ENCODE data around the gene ESRRB.

DNA sequence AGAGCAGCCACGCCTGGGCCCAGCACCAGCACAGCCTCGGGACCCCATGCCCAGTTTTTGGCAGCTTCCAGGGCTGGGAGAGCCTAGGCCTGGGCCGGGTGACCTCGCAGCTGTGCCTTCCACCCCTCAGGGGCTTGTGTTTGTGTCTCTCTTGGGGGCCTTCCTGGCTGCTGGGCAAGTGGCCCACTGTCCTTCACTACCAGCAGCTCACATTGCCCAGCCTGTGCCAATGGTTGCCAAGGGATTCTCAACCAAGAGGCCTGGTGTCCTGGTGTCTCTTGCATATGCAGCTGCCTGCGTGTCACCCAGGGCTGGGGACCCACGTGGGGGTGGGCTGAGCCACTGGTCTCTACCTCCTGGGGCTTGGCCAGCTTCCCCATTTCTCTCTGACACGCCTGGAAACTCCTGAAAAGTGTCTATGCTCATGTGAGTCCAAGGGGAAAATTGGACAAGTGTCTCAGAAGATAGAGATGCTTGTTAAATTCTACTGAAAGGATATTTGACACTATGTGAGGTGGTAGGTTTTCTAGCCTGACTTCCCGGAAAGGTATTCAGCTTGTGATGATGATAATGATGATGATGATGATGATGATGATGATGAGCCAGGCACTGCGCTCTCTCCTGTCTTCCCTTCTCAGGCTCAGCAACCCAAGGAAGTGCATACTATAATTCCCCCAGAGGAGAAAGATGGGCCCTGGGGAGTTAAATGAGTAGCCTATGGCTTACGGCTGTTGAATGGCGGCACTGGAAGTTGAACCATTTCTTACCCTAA lies 48.8 kb upstream of the ESRRB start:
- TF ChIP-seq POLR2A (IDR thresholded peaks at IDR 0.05) (no peak), CTCF (IDR thresholded peaks at IDR 0.05) (no peak)

Data from ovary (tissue), 3 donors.